Ammon's horn (tissue), 1 donor: ENCODE measurements around the gene TEX19.
"Not testable (repeated sequence)": the region's sequence is repeated elsewhere in the genome, so short reads cannot be mapped to it uniquely, and the experiment has no call there.

Experiments used
- DNase-seq: peaks from one replicate; pipeline ENCODE4 v3.0.0-alpha.2; 2016; ENCODE audit warnings: low spot score

Gene TEX19

GRCh38 chr17:82377294-82377693 is 18.2 kb downstream of the TEX19 start:
- DNase-seq, result not testable (repeated sequence)

GRCh38 chr17:82377924-82378740 is 19.1 kb downstream of the TEX19 start:
- DNase-seq, result no peak

GRCh38 chr17:82378741-82379021 is 19.6 kb downstream of the TEX19 start:
- no peak for DNase-seq

GRCh38 chr17:82380860-82381702 is 22.0 kb downstream of the TEX19 start:
- no peak for DNase-seq

- not testable (repeated sequence) for DNase-seq
Measured at GRCh38 chr17:82381703-82382009, 22.6 kb downstream of the TEX19 start.

GRCh38 chr17:82382220-82382932 is 23.3 kb downstream of the TEX19 start:
- DNase-seq, result not testable (repeated sequence)

GRCh38 chr17:82382933-82383255 is 23.8 kb downstream of the TEX19 start:
- DNase-seq, result no peak

- DNase-seq, result no peak
Measured at GRCh38 chr17:82383411-82383810, 24.4 kb downstream of the TEX19 start.

GRCh38 chr17:82384051-82384729 is 25.1 kb downstream of the TEX19 start:
- DNase-seq, result no peak

- DNase-seq, result no peak
Measured at GRCh38 chr17:82384730-82385481, 25.9 kb downstream of the TEX19 start.

GRCh38 chr17:82385559-82386254 is 26.7 kb downstream of the TEX19 start:
- no peak for DNase-seq

- no peak for DNase-seq
Measured at GRCh38 chr17:82386255-82386831, 27.3 kb downstream of the TEX19 start.

- DNase-seq, result no peak
Measured at GRCh38 chr17:82386881-82387704, 28.0 kb downstream of the TEX19 start.

- no peak for DNase-seq
Measured at GRCh38 chr17:82387705-82388106, 28.7 kb downstream of the TEX19 start.

GRCh38 chr17:82388223-82388921 is 29.3 kb downstream of the TEX19 start:
- no peak for DNase-seq

GRCh38 chr17:82388922-82389283 is 29.9 kb downstream of the TEX19 start:
- no peak for DNase-seq

- DNase-seq, result no peak
Measured at GRCh38 chr17:82389379-82389778, 30.3 kb downstream of the TEX19 start.

GRCh38 chr17:82390015-82390859 is 31.2 kb downstream of the TEX19 start:
- no peak for DNase-seq
